ENCODE results near the gene TNRC6C. TPM values are rescaled to one million over a fixed set of nuclear protein-coding genes. Genes with fewer than 3 reads are reported as not detected.

Gene TNRC6C
- total and polyA plus RNA-seq, 9 of the 15 experiments (the other 6 are each of a cell fraction or from before 2014, with no cell fraction given) = 0.20 to 4.9 (median 2.3) TPM

DNA sequence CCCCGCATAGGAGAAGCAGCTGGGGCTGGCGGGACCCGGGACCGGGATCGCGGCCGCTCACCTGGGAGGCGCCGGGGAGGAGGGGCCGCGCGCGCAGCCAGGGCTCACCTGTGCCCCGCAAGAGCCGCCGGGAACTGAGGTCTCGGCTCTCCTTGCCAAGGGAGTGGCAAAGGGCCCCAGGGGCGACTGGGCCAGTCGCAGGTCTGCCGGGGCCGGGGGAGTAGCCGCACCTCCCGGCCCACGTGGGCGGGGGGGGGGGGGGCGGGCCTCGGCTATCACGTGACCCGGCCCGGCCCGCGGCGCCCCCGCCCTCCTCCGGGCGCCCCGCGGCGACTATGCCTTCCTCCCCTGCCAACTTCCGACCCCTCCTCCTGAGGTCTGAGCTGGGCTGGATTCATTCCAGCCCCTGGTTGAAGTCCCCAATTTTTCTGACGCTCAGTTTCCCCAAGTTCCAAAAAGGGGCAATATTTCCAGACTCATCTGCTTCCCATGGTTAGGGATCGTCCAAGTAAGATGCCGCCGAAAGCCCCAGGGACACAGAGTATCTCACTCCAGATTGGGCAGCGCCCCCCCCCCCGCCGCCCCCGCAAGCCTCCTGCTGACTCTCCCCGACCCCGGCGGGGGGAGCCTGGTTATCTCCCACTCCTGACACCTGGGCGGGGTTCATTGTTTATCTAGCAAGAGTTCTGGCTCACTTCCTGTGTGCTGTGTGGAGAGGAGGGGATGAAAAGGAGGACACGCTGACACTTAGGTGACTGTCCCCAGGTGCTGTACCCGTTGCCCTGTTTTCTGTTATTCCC, 170.2 kb downstream of the TNRC6C start, which contains the start of gene TMC6 (continued):
- TF ChIP-seq SAFB2 (IDR thresholded peaks at IDR 0.05; ENCODE audit: borderline replicate concordance, low read depth, low read length, severe bottlenecking) (no peak), ZNF274 (IDR thresholded peaks at IDR 0.05; ENCODE audit: borderline replicate concordance, low read depth, low read length) (no peak), TOE1 (IDR thresholded peaks at IDR 0.05; ENCODE audit: borderline replicate concordance) (peak; percentile 96), TOE1 (CRISPR knock-in tag; IDR thresholded peaks at IDR 0.05; ENCODE audit: borderline replicate concordance, low read depth) (no peak), NR2C2 (CRISPR knock-in tag; IDR thresholded peaks at IDR 0.05) (no peak), NR2C2 (tag; IDR thresholded peaks at IDR 0.05) (peak; percentile 81), ZNF263 (CRISPR knock-in tag; IDR thresholded peaks at IDR 0.05; ENCODE audit: borderline replicate concordance) (peak; percentile 40; the same call in 1 of the 2 replicates), KAT7 (CRISPR knock-in tag; IDR thresholded peaks at IDR 0.05; ENCODE audit: borderline replicate concordance) (no peak), BRCA1 (IDR thresholded peaks at IDR 0.05) (no peak), BRCA1 (CRISPR knock-in tag; IDR thresholded peaks at IDR 0.05) (no peak), HMG20A (CRISPR knock-in tag; conservative IDR thresholded peaks at IDR 0.05) (no peak), THRAP3 (IDR thresholded peaks at IDR 0.05; ENCODE audit: borderline replicate concordance) (no peak), RBBP5 (IDR thresholded peaks at IDR 0.05; ENCODE audit: borderline replicate concordance, insufficient read depth, low read length, poor library complexity, severe bottlenecking) (no peak), FIP1L1 (IDR thresholded peaks at IDR 0.05; ENCODE audit: low read depth, low read length, poor library complexity, severe bottlenecking) (peak; percentile 44), ARID2 (IDR thresholded peaks at IDR 0.05) (no peak)
- TF ChIP-seq, protein P1, sequence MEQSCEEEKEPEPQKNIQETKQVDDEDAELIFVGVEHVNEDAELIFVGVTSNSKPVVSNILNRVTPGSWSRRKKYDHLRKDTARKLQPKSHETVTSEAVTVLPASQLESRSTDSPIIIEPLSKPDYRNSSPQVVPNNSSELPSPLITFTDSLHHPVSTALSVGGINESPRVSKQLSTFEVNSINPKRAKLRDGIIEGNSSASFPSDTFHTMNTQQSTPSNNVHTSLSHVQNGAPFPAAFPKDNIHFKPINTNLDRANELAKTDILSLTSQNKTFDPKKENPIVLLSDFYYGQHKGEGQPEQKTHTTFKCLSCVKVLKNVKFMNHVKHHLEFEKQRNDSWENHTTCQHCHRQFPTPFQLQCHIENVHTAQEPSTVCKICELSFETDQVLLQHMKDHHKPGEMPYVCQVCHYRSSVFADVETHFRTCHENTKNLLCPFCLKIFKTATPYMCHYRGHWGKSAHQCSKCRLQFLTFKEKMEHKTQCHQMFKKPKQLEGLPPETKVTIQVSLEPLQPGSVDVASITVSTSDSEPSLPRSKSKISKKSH (CRISPR knock-in tag; IDR thresholded peaks at IDR 0.05) = no peak
- TF ChIP-seq, protein P2, sequence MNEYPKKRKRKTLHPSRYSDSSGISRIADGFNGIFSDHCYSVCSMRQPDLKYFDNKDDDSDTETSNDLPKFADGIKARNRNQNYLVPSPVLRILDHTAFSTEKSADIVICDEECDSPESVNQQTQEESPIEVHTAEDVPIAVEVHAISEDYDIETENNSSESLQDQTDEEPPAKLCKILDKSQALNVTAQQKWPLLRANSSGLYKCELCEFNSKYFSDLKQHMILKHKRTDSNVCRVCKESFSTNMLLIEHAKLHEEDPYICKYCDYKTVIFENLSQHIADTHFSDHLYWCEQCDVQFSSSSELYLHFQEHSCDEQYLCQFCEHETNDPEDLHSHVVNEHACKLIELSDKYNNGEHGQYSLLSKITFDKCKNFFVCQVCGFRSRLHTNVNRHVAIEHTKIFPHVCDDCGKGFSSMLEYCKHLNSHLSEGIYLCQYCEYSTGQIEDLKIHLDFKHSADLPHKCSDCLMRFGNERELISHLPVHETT (CRISPR knock-in tag; conservative IDR thresholded peaks at IDR 0.05 in 1 of 2, IDR thresholded peaks at IDR 0.05 in 1 of 2) = peak in 1 of 2 experiments; percentile 77; a peak in 2 of 4 replicates
- TF ChIP-seq, protein P3, sequence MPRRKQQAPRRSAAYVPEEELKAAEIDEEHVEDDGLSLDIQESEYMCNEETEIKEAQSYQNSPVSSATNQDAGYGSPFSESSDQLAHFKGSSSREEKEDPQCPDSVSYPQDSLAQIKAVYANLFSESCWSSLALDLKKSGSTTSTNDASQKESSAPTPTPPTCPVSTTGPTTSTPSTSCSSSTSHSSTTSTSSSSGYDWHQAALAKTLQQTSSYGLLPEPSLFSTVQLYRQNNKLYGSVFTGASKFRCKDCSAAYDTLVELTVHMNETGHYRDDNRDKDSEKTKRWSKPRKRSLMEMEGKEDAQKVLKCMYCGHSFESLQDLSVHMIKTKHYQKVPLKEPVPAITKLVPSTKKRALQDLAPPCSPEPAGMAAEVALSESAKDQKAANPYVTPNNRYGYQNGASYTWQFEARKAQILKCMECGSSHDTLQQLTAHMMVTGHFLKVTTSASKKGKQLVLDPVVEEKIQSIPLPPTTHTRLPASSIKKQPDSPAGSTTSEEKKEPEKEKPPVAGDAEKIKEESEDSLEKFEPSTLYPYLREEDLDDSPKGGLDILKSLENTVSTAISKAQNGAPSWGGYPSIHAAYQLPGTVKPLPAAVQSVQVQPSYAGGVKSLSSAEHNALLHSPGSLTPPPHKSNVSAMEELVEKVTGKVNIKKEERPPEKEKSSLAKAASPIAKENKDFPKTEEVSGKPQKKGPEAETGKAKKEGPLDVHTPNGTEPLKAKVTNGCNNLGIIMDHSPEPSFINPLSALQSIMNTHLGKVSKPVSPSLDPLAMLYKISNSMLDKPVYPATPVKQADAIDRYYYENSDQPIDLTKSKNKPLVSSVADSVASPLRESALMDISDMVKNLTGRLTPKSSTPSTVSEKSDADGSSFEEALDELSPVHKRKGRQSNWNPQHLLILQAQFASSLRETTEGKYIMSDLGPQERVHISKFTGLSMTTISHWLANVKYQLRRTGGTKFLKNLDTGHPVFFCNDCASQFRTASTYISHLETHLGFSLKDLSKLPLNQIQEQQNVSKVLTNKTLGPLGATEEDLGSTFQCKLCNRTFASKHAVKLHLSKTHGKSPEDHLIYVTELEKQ (CRISPR knock-in tag; IDR thresholded peaks at IDR 0.05) = no peak
